H9 (cell line): ENCODE data around the gene CLK4. TPM values are rescaled to one million over a fixed set of nuclear protein-coding genes. Genes with fewer than 3 reads are reported as not detected.

Source experiments
- DNase-seq: peaks from one replicate; pipeline ENCODE4 v3.0.0-alpha.2; 2017
- H2AFZ ChIP-seq: one replicate; pipeline ENCODE4 v1.6.1; 2013; ENCODE audit warnings: mild to moderate bottlenecking, low read length, control low read depth, moderate library complexity
- H2AK5ac ChIP-seq: 2 replicates; pipeline ENCODE4 v1.6.1; 2013; ENCODE audit warnings: low read length, control low read depth, mixed read lengths; ENCODE audit not compliant: insufficient read length
- H2BK120ac ChIP-seq: one replicate; pipeline ENCODE4 v1.6.1; 2013; ENCODE audit warnings: low read depth, mild to moderate bottlenecking, low read length, control low read depth, inconsistent platforms; ENCODE audit not compliant: poor library complexity, severe bottlenecking
- H2BK12ac ChIP-seq: 2 replicates; pipeline ENCODE4 v1.6.1; 2013; ENCODE audit warnings: low read length, control low read depth, mixed read lengths, low read depth; ENCODE audit not compliant: insufficient read length
- H2BK15ac ChIP-seq: 2 replicates; pipeline ENCODE4 v1.6.1; 2013; ENCODE audit warnings: low read depth, low read length, control low read depth
- H2BK20ac ChIP-seq: one replicate; pipeline ENCODE4 v1.6.1; 2013; ENCODE audit warnings: low read depth, mild to moderate bottlenecking, low read length, control low read depth, inconsistent platforms; ENCODE audit not compliant: poor library complexity, severe bottlenecking
- H2BK5ac ChIP-seq: 2 replicates; pipeline ENCODE4 v1.6.1; 2013; ENCODE audit warnings: low read length, control low read depth, mixed read lengths; ENCODE audit not compliant: insufficient read length
- H3K14ac ChIP-seq: 2 replicates; pipeline ENCODE4 v1.6.1; 2013; ENCODE audit warnings: low read length, control low read depth; ENCODE audit not compliant: insufficient read depth
- H3K18ac ChIP-seq: 2 replicates; pipeline ENCODE4 v1.6.1; 2013; ENCODE audit warnings: low read depth, mild to moderate bottlenecking, mixed read lengths, low read length, control low read depth; ENCODE audit not compliant: insufficient read length
- H3K23ac ChIP-seq: 2 replicates; pipeline ENCODE4 v1.6.1; 2013; ENCODE audit warnings: low read length, control low read depth, mixed read lengths, low read depth; ENCODE audit not compliant: insufficient read length
- H3K23me2 ChIP-seq: 2 replicates; pipeline ENCODE4 v1.6.1; 2013; ENCODE audit warnings: low read depth, mild to moderate bottlenecking, mixed read lengths, low read length, control low read depth; ENCODE audit not compliant: insufficient read length, poor library complexity, severe bottlenecking
- H3K27ac ChIP-seq: 2 replicates; pipeline ENCODE4 v1.5.1; 2013; ENCODE audit warnings: low read length, control low read depth, mixed read lengths, low read depth; ENCODE audit not compliant: insufficient read length
- H3K27me3 ChIP-seq: 2 replicates; pipeline ENCODE4 v1.6.1; 2013; ENCODE audit warnings: low read length, control low read depth, inconsistent platforms; ENCODE audit not compliant: insufficient read depth
- H3K4ac ChIP-seq: 2 replicates; pipeline ENCODE4 v1.6.1; 2013; ENCODE audit warnings: low read depth, mild to moderate bottlenecking, control low read depth, inconsistent platforms, low read length, moderate library complexity
- H3K4me1 ChIP-seq: 2 replicates; pipeline ENCODE4 v1.6.1; 2013; ENCODE audit warnings: low read length, control low read depth, inconsistent platforms; ENCODE audit not compliant: insufficient read depth
- H3K4me2 ChIP-seq: 2 replicates; pipeline ENCODE4 v1.6.1; 2013; ENCODE audit warnings: low read length, control low read depth, mixed read lengths; ENCODE audit not compliant: insufficient read length, insufficient read depth
- H3K56ac ChIP-seq: 2 replicates; pipeline ENCODE4 v1.6.1; 2013; ENCODE audit warnings: low read depth, mild to moderate bottlenecking, mixed read lengths, low read length, control low read depth; ENCODE audit not compliant: insufficient read length
- H3K79me1 ChIP-seq: 2 replicates; pipeline ENCODE4 v1.6.1; 2013; ENCODE audit warnings: low read depth, mild to moderate bottlenecking, moderate library complexity, low read length, control low read depth, inconsistent platforms; ENCODE audit not compliant: insufficient read depth, poor library complexity, severe bottlenecking
- H3K79me2 ChIP-seq: 2 replicates; pipeline ENCODE4 v1.6.1; 2013; ENCODE audit warnings: low read length, control low read depth, inconsistent platforms; ENCODE audit not compliant: insufficient read depth
- H3K9ac ChIP-seq: 2 replicates; pipeline ENCODE4 v1.6.1; 2013; ENCODE audit warnings: low read length, control low read depth, mixed read lengths; ENCODE audit not compliant: insufficient read length; ENCODE audit errors: extremely low read depth
- H3K9me3 ChIP-seq: one replicate; pipeline ENCODE4 v1.6.1; 2013; ENCODE audit warnings: low read depth, low read length, inconsistent platforms; ENCODE audit not compliant: control insufficient read depth
- H3T11ph ChIP-seq: one replicate; pipeline ENCODE4 v1.6.1; 2013; ENCODE audit warnings: mild to moderate bottlenecking, low read length, control low read depth, inconsistent platforms
- H4K20me1 ChIP-seq: one replicate; pipeline ENCODE4 v1.6.1; 2013; ENCODE audit not compliant: control insufficient read depth, insufficient read length, insufficient read depth
- H4K5ac ChIP-seq: 2 replicates; pipeline ENCODE4 v1.6.1; 2013; ENCODE audit warnings: low read depth, mild to moderate bottlenecking, mixed read lengths, low read length, control low read depth; ENCODE audit not compliant: insufficient read length
- H4K8ac ChIP-seq: replicated peaks from 2 replicates; pipeline ENCODE4 v1.6.1; 2013; ENCODE audit warnings: low read length, control low read depth, mixed read lengths, low read depth; ENCODE audit not compliant: insufficient read length
- H4K91ac ChIP-seq: 2 replicates; pipeline ENCODE4 v1.6.1; 2013; ENCODE audit warnings: low read depth, mild to moderate bottlenecking, moderate library complexity, mixed read lengths, low read length, control low read depth; ENCODE audit not compliant: insufficient read length
- H3K27ac Mint-ChIP-seq, 3 experiments: 2 replicates in 2 of 3; 3 replicates in 1 of 3; pipeline ENCODE4 v1.8.0; 2020 to 2021; ENCODE audit warnings: mixed read lengths in 3 of 3, mild to moderate bottlenecking in 1 of 3, moderate library complexity in 1 of 3
- H3K27me3 Mint-ChIP-seq: 2 replicates; pipeline ENCODE4 v1.8.0; 2021; ENCODE audit warnings: low read depth, mild to moderate bottlenecking, moderate library complexity, mixed read lengths
- H3K36me3 Mint-ChIP-seq, 3 experiments: 2 replicates in 2 of 3; 3 replicates in 1 of 3; pipeline ENCODE4 v1.8.0; 2020 to 2021; ENCODE audit warnings: low read depth in 3 of 3, mixed read lengths in 3 of 3; ENCODE audit not compliant: insufficient read depth in 1 of 3
- H3K4me1 Mint-ChIP-seq, 2 experiments: 2 replicates each; pipeline ENCODE4 v1.8.0; 2020; ENCODE audit warnings: mixed read lengths in 2 of 2
- H3K4me3 Mint-ChIP-seq, 2 experiments: 2 replicates in 1 of 2; 3 replicates in 1 of 2; pipeline ENCODE4 v1.8.0; 2020 to 2021; ENCODE audit warnings: mild to moderate bottlenecking in 2 of 2, mixed read lengths in 2 of 2, moderate library complexity in 1 of 2
- H3K9me3 Mint-ChIP-seq, 2 experiments: 2 replicates in 1 of 2; 3 replicates in 1 of 2; pipeline ENCODE4 v1.8.0; 2020; ENCODE audit warnings: mild to moderate bottlenecking in 2 of 2, mixed read lengths in 2 of 2, moderate library complexity in 1 of 2
- WGBS: extraction: QIAGEN DNeasy Blood & Tissue Kit; methylation state at CpG from one replicate; pipeline ENCODE4 v1.1.7; 2013; ENCODE audit warnings: missing lambda C conversion rate, low lambda C conversion rate, mixed read lengths; ENCODE audit not compliant: insufficient read length; ENCODE audit errors: extremely low coverage; 5-methylcytosine and 5-hydroxymethylcytosine counted together
- total RNA-seq: library from RNA; stranded (reverse); gene quantifications from 2 replicates; pipeline ENCODE4 v1.2.1, GENCODE V29; 2021
- TF ChIP-seq, protein P1 (sequence below): fragments of 200-600 bp; sonication (generic); conservative IDR thresholded peaks from 3 replicates; pipeline ENCODE4 v1.8.0; 2021; ENCODE audit warnings: antibody characterized with exemption, mild to moderate bottlenecking

The CLK4 gene
- total RNA-seq, 1 experiment from 2014 or later = 12.5 TPM

DNA sequence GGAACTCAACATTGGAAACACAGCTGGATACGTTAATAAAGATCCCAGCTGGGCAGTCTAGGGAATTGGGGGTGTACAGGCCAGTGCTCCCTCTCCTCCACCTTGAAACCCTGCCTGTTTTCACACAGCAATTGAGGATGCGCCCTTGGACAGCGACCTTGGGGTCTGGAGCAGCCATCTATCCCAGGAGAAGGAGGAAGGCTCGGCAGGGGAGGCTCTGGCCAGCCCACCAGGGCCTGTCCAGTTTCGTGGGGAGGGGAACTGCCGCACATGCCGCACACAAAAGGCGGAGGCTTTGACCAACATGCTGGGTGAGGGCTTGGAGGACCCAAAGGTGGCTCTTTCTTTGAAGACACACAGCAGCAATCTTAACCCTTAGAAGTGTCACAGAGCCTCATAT is 38.1 kb downstream of the CLK4 start:
- Histone ChIP-seq H3K14ac (no peak overlapping the region), H3K18ac (no peak overlapping the region), H4K20me1 (no peaks in the 10 kb centered on the region), H2AK5ac (no peak overlapping the region), H3K56ac (no peak overlapping the region), H2BK15ac (no peak overlapping the region), H2BK20ac (no peak overlapping the region), H4K8ac (no peak overlapping the region), H3K27ac (no peak overlapping the region), H2BK5ac (no peak overlapping the region), H3K79me1 (no peaks in the 10 kb centered on the region), H3K9me3 (no peaks in the 10 kb centered on the region), H2BK12ac (no peak overlapping the region), H4K91ac (no peak overlapping the region), H3K4ac (no peak overlapping the region), H3K4me1 (peaks cover 2% of the 10 kb centered on the region; the same call in 1 of the 2 replicates), H3K79me2 (no peaks in the 10 kb centered on the region), H3K9ac (no peak overlapping the region), H2BK120ac (no peak overlapping the region), H3T11ph (no peak overlapping the region), H3K4me2 (peak overlapping the region; percentile 20), H2AFZ (no peak overlapping the region), H3K23me2 (peaks cover 13% of the 10 kb centered on the region), H4K5ac (no peak overlapping the region), H3K27me3 (peaks cover 6% of the 10 kb centered on the region; the same call in 1 of the 2 replicates), H3K23ac (no peak overlapping the region)
- Mint-ChIP-seq H3K36me3 (peaks cover 0 to 5% (median 0%) of the 10 kb centered on the region in 3 experiments; a peak in 2 of 7 replicates), H3K4me1 (peaks cover 27 to 30% of the 10 kb centered on the region in 2 experiments), H3K27ac (no peak overlapping the region), H3K9me3 (no peaks in the 10 kb centered on the region), H3K4me3 (peak overlapping the region; percentile 60 to 84), H3K27me3 (peaks cover 61% of the 10 kb centered on the region)
- WGBS = no CpG with 5 or more reads among the region's 8 CpGs
- no peak for DNase-seq
- TF ChIP-seq, protein P1, sequence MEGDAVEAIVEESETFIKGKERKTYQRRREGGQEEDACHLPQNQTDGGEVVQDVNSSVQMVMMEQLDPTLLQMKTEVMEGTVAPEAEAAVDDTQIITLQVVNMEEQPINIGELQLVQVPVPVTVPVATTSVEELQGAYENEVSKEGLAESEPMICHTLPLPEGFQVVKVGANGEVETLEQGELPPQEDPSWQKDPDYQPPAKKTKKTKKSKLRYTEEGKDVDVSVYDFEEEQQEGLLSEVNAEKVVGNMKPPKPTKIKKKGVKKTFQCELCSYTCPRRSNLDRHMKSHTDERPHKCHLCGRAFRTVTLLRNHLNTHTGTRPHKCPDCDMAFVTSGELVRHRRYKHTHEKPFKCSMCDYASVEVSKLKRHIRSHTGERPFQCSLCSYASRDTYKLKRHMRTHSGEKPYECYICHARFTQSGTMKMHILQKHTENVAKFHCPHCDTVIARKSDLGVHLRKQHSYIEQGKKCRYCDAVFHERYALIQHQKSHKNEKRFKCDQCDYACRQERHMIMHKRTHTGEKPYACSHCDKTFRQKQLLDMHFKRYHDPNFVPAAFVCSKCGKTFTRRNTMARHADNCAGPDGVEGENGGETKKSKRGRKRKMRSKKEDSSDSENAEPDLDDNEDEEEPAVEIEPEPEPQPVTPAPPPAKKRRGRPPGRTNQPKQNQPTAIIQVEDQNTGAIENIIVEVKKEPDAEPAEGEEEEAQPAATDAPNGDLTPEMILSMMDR = no peak
